ENCODE measurements around the gene BRSK2.
"Not testable (repeated sequence)": the region's sequence is repeated elsewhere in the genome, so short reads cannot be mapped to it uniquely, and the experiment has no call there.

Gene BRSK2

GRCh38 chr11:1433977-1434640 is 44.4 kb downstream of the BRSK2 start:
- DNase-seq (ENCODE audit: extremely low spot score), result no peak
- TF ChIP-seq SP1 (IDR thresholded peaks at IDR 0.05), result no peak
- no peak for TF ChIP-seq FOXA1 (IDR thresholded peaks at IDR 0.05)
- TF ChIP-seq NFRKB (IDR thresholded peaks at IDR 0.05), result no peak
- TF ChIP-seq SUZ12 (IDR thresholded peaks at IDR 0.05), result no peak
- ChIA-PET POLR2A (no interaction called here), CTCF (no interaction called here)

GRCh38 chr11:1435479-1435819 is 45.7 kb downstream of the BRSK2 start:
- CTCF ChIA-PET; DNase-seq (ENCODE audit: extremely low spot score); POLR2A ChIA-PET: not testable (repeated sequence)

GRCh38 chr11:1435820-1436467 is 46.2 kb downstream of the BRSK2 start:
- ChIA-PET POLR2A (no interaction called here), CTCF (interaction anchor here (0.6 kb wide), 1 partner anchor 169 kb away, joined by 3 read pairs; no protein-coding TSS in a partner anchor)
- no peak for TF ChIP-seq ZNF384 (IDR thresholded peaks at IDR 0.05)
- no peak for TF ChIP-seq LEF1 (IDR thresholded peaks at IDR 0.05; ENCODE audit: borderline replicate concordance)
- no peak for TF ChIP-seq L3MBTL2 (conservative IDR thresholded peaks at IDR 0.05)
- no peak for TF ChIP-seq ARNT (IDR thresholded peaks at IDR 0.05)
- no peak for TF ChIP-seq SP1 (IDR thresholded peaks at IDR 0.05)
- TF ChIP-seq NFRKB (IDR thresholded peaks at IDR 0.05), result no peak
- no peak for TF ChIP-seq TARDBP (IDR thresholded peaks at IDR 0.05)
- no peak for TF ChIP-seq ELF4 (IDR thresholded peaks at IDR 0.05)
- TF ChIP-seq FOXA1 (IDR thresholded peaks at IDR 0.05), result no peak
- no peak for TF ChIP-seq BHLHE40 (IDR thresholded peaks at IDR 0.05; ENCODE audit: borderline replicate concordance)
- TF ChIP-seq HDGF (IDR thresholded peaks at IDR 0.05; ENCODE audit: borderline replicate concordance), result no peak
- no peak for TF ChIP-seq FOXK2 (IDR thresholded peaks at IDR 0.05)
- TF ChIP-seq PKNOX1 (IDR thresholded peaks at IDR 0.05), result no peak
- no peak for TF ChIP-seq SUZ12 (IDR thresholded peaks at IDR 0.05)
- TF ChIP-seq CTBP1 (IDR thresholded peaks at IDR 0.05; ENCODE audit: borderline replicate concordance), result no peak
- DNase-seq (ENCODE audit: extremely low spot score), result peak; percentile 32

- TF ChIP-seq ZNF384 (IDR thresholded peaks at IDR 0.05), result no peak
- no peak for TF ChIP-seq L3MBTL2 (conservative IDR thresholded peaks at IDR 0.05)
- POLR2A ChIA-PET, result no interaction called here
- DNase-seq (ENCODE audit: extremely low spot score), result no peak
- CTCF ChIA-PET, result interaction anchor here (0.6 kb wide), 1 partner anchor 169 kb away, joined by 3 read pairs; no protein-coding TSS in a partner anchor
Observed at GRCh38 chr11:1436468-1437039, 46.8 kb downstream of the BRSK2 start.

- DNase-seq (ENCODE audit: extremely low spot score), result peak; percentile 44
Observed at GRCh38 chr11:1437500-1437899, 47.8 kb downstream of the BRSK2 start.

GRCh38 chr11:1438261-1438966 is 48.7 kb downstream of the BRSK2 start:
- POLR2A ChIA-PET, result no interaction called here
- no peak for DNase-seq (ENCODE audit: extremely low spot score)
- TF ChIP-seq TARDBP (IDR thresholded peaks at IDR 0.05), result no peak
- TF ChIP-seq L3MBTL2 (conservative IDR thresholded peaks at IDR 0.05), result no peak
- no peak for TF ChIP-seq SUZ12 (IDR thresholded peaks at IDR 0.05)
- TF ChIP-seq ZNF384 (IDR thresholded peaks at IDR 0.05), result no peak
- no peak for TF ChIP-seq FOXA1 (IDR thresholded peaks at IDR 0.05)
- TF ChIP-seq FOXK2 (IDR thresholded peaks at IDR 0.05), result no peak
- TF ChIP-seq ARNT (IDR thresholded peaks at IDR 0.05), result no peak
- TF ChIP-seq PKNOX1 (IDR thresholded peaks at IDR 0.05), result no peak
- no peak for TF ChIP-seq LEF1 (IDR thresholded peaks at IDR 0.05; ENCODE audit: borderline replicate concordance)
- no peak for TF ChIP-seq ELF4 (IDR thresholded peaks at IDR 0.05)
- no peak for TF ChIP-seq BHLHE40 (IDR thresholded peaks at IDR 0.05; ENCODE audit: borderline replicate concordance)
- TF ChIP-seq NFRKB (IDR thresholded peaks at IDR 0.05), result no peak
- TF ChIP-seq SP1 (IDR thresholded peaks at IDR 0.05), result no peak
- TF ChIP-seq HDGF (IDR thresholded peaks at IDR 0.05; ENCODE audit: borderline replicate concordance), result no peak
- TF ChIP-seq CTBP1 (IDR thresholded peaks at IDR 0.05; ENCODE audit: borderline replicate concordance), result no peak
- TF ChIP-seq FOXM1 (IDR thresholded peaks at IDR 0.05; ENCODE audit: borderline replicate concordance), result no peak
- CTCF ChIA-PET, result interaction anchor here (0.7 kb wide), 1 partner anchor 99 kb away, joined by 4 read pairs; no protein-coding TSS in a partner anchor

More at GRCh38 chr11:1437500-1437899, 47.8 kb downstream of the BRSK2 start:
- CTCF ChIA-PET, result interaction anchor here (0.7 kb wide), 1 partner anchor 99 kb away, joined by 4 read pairs; no protein-coding TSS in a partner anchor
- TF ChIP-seq BHLHE40 (IDR thresholded peaks at IDR 0.05; ENCODE audit: borderline replicate concordance) (no peak), ARNT (IDR thresholded peaks at IDR 0.05) (no peak), TARDBP (IDR thresholded peaks at IDR 0.05) (no peak), ELF4 (IDR thresholded peaks at IDR 0.05) (no peak), HDGF (IDR thresholded peaks at IDR 0.05; ENCODE audit: borderline replicate concordance) (no peak), SUZ12 (IDR thresholded peaks at IDR 0.05) (no peak), FOXM1 (IDR thresholded peaks at IDR 0.05; ENCODE audit: borderline replicate concordance) (no peak), FOXA1 (IDR thresholded peaks at IDR 0.05) (no peak), LEF1 (IDR thresholded peaks at IDR 0.05; ENCODE audit: borderline replicate concordance) (no peak), L3MBTL2 (conservative IDR thresholded peaks at IDR 0.05) (no peak), NFRKB (IDR thresholded peaks at IDR 0.05) (no peak), CTBP1 (IDR thresholded peaks at IDR 0.05; ENCODE audit: borderline replicate concordance) (no peak), FOXK2 (IDR thresholded peaks at IDR 0.05) (no peak), SP1 (IDR thresholded peaks at IDR 0.05) (no peak)
- POLR2A ChIA-PET, result no interaction called here
